H1 (cell line): Measurements from ENCODE around the gene GSG1L. TPM values are rescaled to one million over a fixed set of nuclear protein-coding genes. Genes with fewer than 3 reads are reported as not detected.

ENCODE experiments used
- CTCF ChIA-PET: fragments of 300-600 bp; sonication (Branson Sonifier 250); formaldehyde crosslinking; loops from one replicate; lab custom pipeline; 2021; ENCODE audit not compliant: partially characterized antibody; lab: Charles Lee
- POLR2A ChIA-PET: fragments of 300-600 bp; sonication (Branson Sonifier 250); formaldehyde crosslinking; loops from one replicate; lab custom pipeline; 2021; ENCODE audit warnings: inconsistent platforms; ENCODE audit not compliant: partially characterized antibody; lab: Charles Lee
- DNase-seq, 2 experiments: peaks; one replicate each; pipeline versions ENCODE4 v3.0.0 to v3.0.0-alpha.2; 2010 to 2022; ENCODE audit warnings: low spot score in 2 of 2, low read depth in 1 of 2, mixed read lengths in 1 of 2
- FAIRE-seq: peaks from 2 replicates; lab custom pipeline; 2011; peaks lifted over from hg19 to GRCh38; lab: Jason Lieb, UNC
- H2AFZ ChIP-seq: 2 replicates; pipeline ENCODE4 v1.8.1; 2012; ENCODE audit warnings: low read length, inconsistent platforms
- H2AK5ac ChIP-seq: 2 replicates; pipeline ENCODE4 v1.6.1; 2013; ENCODE audit warnings: low read depth, low read length
- H2BK120ac ChIP-seq: replicated peaks from 2 replicates; pipeline ENCODE3; 2013; ENCODE audit warnings: low read depth, low read length, inconsistent platforms
- H2BK12ac ChIP-seq: 2 replicates; pipeline ENCODE4 v1.6.1; 2013; ENCODE audit warnings: low read depth, low read length
- H2BK15ac ChIP-seq: 2 replicates; pipeline ENCODE4 v1.6.1; 2013; ENCODE audit warnings: low read length
- H2BK20ac ChIP-seq: 2 replicates; pipeline ENCODE4 v1.6.1; 2013; ENCODE audit warnings: low read length
- H2BK5ac ChIP-seq: 2 replicates; pipeline ENCODE4 v1.6.1; 2013; ENCODE audit warnings: low read depth, low read length
- H3K14ac ChIP-seq: 2 replicates; pipeline ENCODE4 v1.6.1; 2013; ENCODE audit warnings: inconsistent platforms; ENCODE audit not compliant: insufficient read length
- H3K18ac ChIP-seq: 2 replicates; pipeline ENCODE4 v1.6.1; 2013; ENCODE audit warnings: low read length; ENCODE audit errors: extremely low read depth
- H3K23ac ChIP-seq: 2 replicates; pipeline ENCODE4 v1.6.1; 2013; ENCODE audit warnings: inconsistent platforms; ENCODE audit not compliant: insufficient read length
- H3K23me2 ChIP-seq: 2 replicates; pipeline ENCODE4 v1.6.1; 2013; ENCODE audit warnings: low read depth, low read length
- H3K27ac ChIP-seq: 2 replicates; pipeline ENCODE4 v1.6.1; 2011; ENCODE audit warnings: low read depth, low read length, inconsistent platforms
- H3K27me3 ChIP-seq, 4 experiments: replicated peaks in 1 of 4; 1 replicate in 1 of 4; 2 replicates in 3 of 4; pipeline versions ENCODE4 v1.6.1 to v1.8.1; 2011 to 2013; ENCODE audit warnings: low read length in 3 of 4, mild to moderate bottlenecking in 3 of 4, inconsistent platforms in 2 of 4, mixed read lengths in 2 of 4, moderate library complexity in 1 of 4; ENCODE audit not compliant: control insufficient read depth in 3 of 4, insufficient read depth in 3 of 4; ENCODE audit errors: extremely low read depth in 1 of 4
- H3K36me3 ChIP-seq, 4 experiments: 2 replicates each; pipeline versions ENCODE4 v1.6.1 to v1.8.1; 2011 to 2013; ENCODE audit warnings: mild to moderate bottlenecking in 4 of 4, low read length in 3 of 4, moderate library complexity in 2 of 4, control low read depth in 1 of 4, inconsistent platforms in 1 of 4; ENCODE audit not compliant: insufficient read depth in 4 of 4, control insufficient read depth in 2 of 4
- H3K4ac ChIP-seq: replicated peaks from 2 replicates; pipeline ENCODE3; 2013; ENCODE audit warnings: low read length, low read depth, mixed read lengths, inconsistent platforms; ENCODE audit not compliant: insufficient read length
- H3K4me1 ChIP-seq, 4 experiments: replicated peaks in 1 of 4; 1 replicate in 1 of 4; 2 replicates in 3 of 4; pipeline versions ENCODE4 v1.6.1 to v1.8.1; 2011 to 2013; ENCODE audit warnings: low read length in 3 of 4, inconsistent platforms in 2 of 4, mixed read lengths in 1 of 4; ENCODE audit not compliant: insufficient read depth in 4 of 4, control insufficient read depth in 3 of 4
- H3K4me2 ChIP-seq, 2 experiments: 2 replicates each; pipeline versions ENCODE4 v1.6.1 to v1.8.1; 2011 to 2013; ENCODE audit warnings: low read depth in 2 of 2, low read length in 2 of 2, control low read depth in 1 of 2, inconsistent platforms in 1 of 2, mild to moderate bottlenecking in 1 of 2; ENCODE audit not compliant: insufficient read depth in 1 of 2
- H3K4me3 ChIP-seq, 4 experiments: fragments of 200-600, 300-600 bp in 1 of 4; sonication (generic), shearing (Covaris generic), sonication (Bioruptor Twin) in 1 of 4; 2 replicates each; pipeline versions ENCODE4 v1.5.1 to v1.8.1; 2011 to 2016; ENCODE audit warnings: low read length in 4 of 4, low read depth in 3 of 4, control low read depth in 2 of 4, inconsistent platforms in 2 of 4, mild to moderate bottlenecking in 2 of 4, mixed read lengths in 1 of 4, moderate library complexity in 1 of 4; ENCODE audit not compliant: insufficient read depth in 2 of 4; ENCODE audit errors: extremely low read depth in 1 of 4
- H3K56ac ChIP-seq: replicated peaks from 2 replicates; pipeline ENCODE3; 2013; ENCODE audit warnings: low read depth, mild to moderate bottlenecking, mixed read lengths, low read length, inconsistent platforms; ENCODE audit not compliant: insufficient read length
- H3K79me1 ChIP-seq: 2 replicates; pipeline ENCODE4 v1.6.1; 2013; ENCODE audit warnings: low read depth, low read length, control low read depth
- H3K79me2 ChIP-seq, 2 experiments: 2 replicates each; pipeline versions ENCODE4 v1.6.1 to v1.8.1; 2012 to 2013; ENCODE audit warnings: low read length in 2 of 2, mild to moderate bottlenecking in 2 of 2, inconsistent platforms in 1 of 2; ENCODE audit not compliant: insufficient read depth in 2 of 2, control insufficient read depth in 1 of 2
- H3K9ac ChIP-seq, 4 experiments: replicated peaks in 1 of 4; 1 replicate in 1 of 4; 2 replicates in 3 of 4; pipeline versions ENCODE4 v1.6.1 to v1.8.1; 2011 to 2013; ENCODE audit warnings: low read depth in 3 of 4, low read length in 3 of 4, control low read depth in 2 of 4, mild to moderate bottlenecking in 2 of 4, moderate library complexity in 2 of 4, inconsistent platforms in 1 of 4; ENCODE audit errors: extremely low read depth in 1 of 4
- H3K9me3 ChIP-seq, 2 experiments: 2 replicates each; pipeline versions ENCODE4 v1.6.1 to v1.8.1; 2012 to 2013; ENCODE audit warnings: mild to moderate bottlenecking in 2 of 2, moderate library complexity in 2 of 2, control low read depth in 1 of 2, inconsistent platforms in 1 of 2, low read depth in 1 of 2, low read length in 1 of 2, mixed read lengths in 1 of 2; ENCODE audit not compliant: insufficient read depth in 2 of 2
- H4K20me1 ChIP-seq, 2 experiments: replicated peaks in 1 of 2; 2 replicates each; pipeline versions ENCODE3 to v1.8.1; 2011 to 2013; ENCODE audit warnings: inconsistent platforms in 2 of 2, low read length in 2 of 2, mild to moderate bottlenecking in 1 of 2; ENCODE audit not compliant: insufficient read depth in 2 of 2, control insufficient read depth in 1 of 2
- H4K5ac ChIP-seq: 2 replicates; pipeline ENCODE4 v1.6.1; 2013; ENCODE audit warnings: low read length, low read depth, mixed read lengths, inconsistent platforms; ENCODE audit not compliant: insufficient read length
- H4K8ac ChIP-seq: 2 replicates; pipeline ENCODE4 v1.8.0; 2013; ENCODE audit warnings: mild to moderate bottlenecking, moderate library complexity, low read length, inconsistent platforms; ENCODE audit not compliant: insufficient read depth; ENCODE audit errors: extremely low read depth
- H4K91ac ChIP-seq: replicated peaks from 2 replicates; pipeline ENCODE3; 2013; ENCODE audit warnings: low read length, mixed read lengths, inconsistent platforms; ENCODE audit not compliant: insufficient read length
- CHD1 ChIP-seq: IDR thresholded peaks from 2 replicates; pipeline ENCODE4 v1.6.1; 2012; ENCODE audit warnings: low read depth, low read length, improper control_type of control experiment
- CREB1 ChIP-seq: IDR thresholded peaks from 2 replicates; pipeline ENCODE4 v1.6.1; 2012; ENCODE audit warnings: inconsistent platforms
- EP300 ChIP-seq, 2 experiments: IDR thresholded peaks; 1 replicate in 1 of 2; 2 replicates in 1 of 2; pipeline ENCODE4 v1.6.1; 2011 to 2012; ENCODE audit warnings: low read depth in 2 of 2, low read length in 2 of 2, mild to moderate bottlenecking in 2 of 2, borderline replicate concordance in 1 of 2, inconsistent platforms in 1 of 2, moderate library complexity in 1 of 2
- GABPA ChIP-seq: IDR thresholded peaks from 2 replicates; pipeline ENCODE4 v1.6.1; 2011; ENCODE audit warnings: mild to moderate bottlenecking, low read length, moderate library complexity, borderline replicate concordance; ENCODE audit not compliant: insufficient read depth
- JUND ChIP-seq: IDR thresholded peaks from 2 replicates; pipeline ENCODE4 v1.6.1; 2011; ENCODE audit warnings: mild to moderate bottlenecking, improper control_type of control experiment, low read length
- KDM4A ChIP-seq: IDR thresholded peaks from one replicate; pipeline ENCODE4 v1.7.1; 2012; ENCODE audit warnings: low read depth, mild to moderate bottlenecking, moderate library complexity, low read length, inconsistent platforms; ENCODE audit not compliant: severe bottlenecking
- POLR2A ChIP-seq, 2 experiments: IDR thresholded peaks; 1 replicate in 1 of 2; 2 replicates in 1 of 2; pipeline ENCODE4 v1.6.1; 2011; ENCODE audit warnings: low read depth in 2 of 2, low read length in 2 of 2, mild to moderate bottlenecking in 2 of 2; ENCODE audit errors: control extremely low read depth in 1 of 2
- POU5F1 ChIP-seq: IDR thresholded peaks from 2 replicates; pipeline ENCODE4 v1.6.1; 2011; ENCODE audit warnings: low read depth, mild to moderate bottlenecking, low read length, moderate library complexity
- RFX5 ChIP-seq: IDR thresholded peaks from 2 replicates; pipeline ENCODE4 v1.6.1; 2011; ENCODE audit warnings: low read depth, low read length, improper control_type of control experiment, borderline replicate concordance
- SIX5 ChIP-seq: IDR thresholded peaks from 2 replicates; pipeline ENCODE4 v1.6.1; 2011; ENCODE audit warnings: mild to moderate bottlenecking, low read depth, low read length
- SP1 ChIP-seq: IDR thresholded peaks from 2 replicates; pipeline ENCODE4 v1.6.1; 2011; ENCODE audit warnings: low read depth, low read length
- TCF12 ChIP-seq: IDR thresholded peaks from 2 replicates; pipeline ENCODE4 v1.6.1; 2011; ENCODE audit warnings: low read depth, mild to moderate bottlenecking, low read length
- YY1 ChIP-seq: IDR thresholded peaks from 2 replicates; pipeline ENCODE4 v1.6.1; 2011; ENCODE audit warnings: low read depth, mild to moderate bottlenecking, low read length
- WGBS, 2 experiments: shearing (Covaris generic) in 1 of 2; methylation state at CpG; one replicate each; pipeline versions ENCODE4 v1.1.6 to v1.1.7; 2013 to 2015; ENCODE audit warnings: low lambda C conversion rate in 2 of 2, mixed read lengths in 2 of 2, inconsistent platforms in 1 of 2, low coverage in 1 of 2, missing lambda C conversion rate in 1 of 2; ENCODE audit not compliant: insufficient replicate concordance in 2 of 2, insufficient coverage in 1 of 2, insufficient read length in 1 of 2; ENCODE audit errors: extremely low coverage in 1 of 2, missing lambda C conversion rate in 1 of 2; 5-methylcytosine and 5-hydroxymethylcytosine counted together
- polyA plus RNA-seq, 7 experiments: library from polyadenylated mRNA; depleted of rRNA in 3 of 7; stranded (reverse) in 5 of 7; unstranded in 2 of 7; fragments of >200 nt in 5 of 7; fragments of 200-250 nt in 2 of 7; gene quantifications; 1 replicate in 5 of 7; 2 replicates in 1 of 7; 4 replicates in 1 of 7; pipeline versions ENCODE4 v1.2.1 to v1.2.3, GENCODE V29; 2011 to 2013; ENCODE audit warnings: missing spikeins in 2 of 7, mixed read lengths in 2 of 7
- total RNA-seq: library from RNA; stranded (reverse); fragmentation: NEBNext Ultra II Directional; extraction: Animal tissue kit (Norgen Biotek cat#: 25700); gene quantifications from 2 replicates; pipeline ENCODE4 v1.2.1, GENCODE V29; 2021
- TF ChIP-seq, protein P1 (sequence below): IDR thresholded peaks from 2 replicates; pipeline ENCODE4 v1.6.1; 2011; ENCODE audit warnings: low read depth, mild to moderate bottlenecking, low read length; ENCODE audit not compliant: insufficient read depth

The GSG1L gene
- total and polyA plus RNA-seq, 2 of the 8 experiments (the other 6 are each of a cell fraction or from before 2014, with no cell fraction given) = 0.71 to 1.1 TPM

DNA sequence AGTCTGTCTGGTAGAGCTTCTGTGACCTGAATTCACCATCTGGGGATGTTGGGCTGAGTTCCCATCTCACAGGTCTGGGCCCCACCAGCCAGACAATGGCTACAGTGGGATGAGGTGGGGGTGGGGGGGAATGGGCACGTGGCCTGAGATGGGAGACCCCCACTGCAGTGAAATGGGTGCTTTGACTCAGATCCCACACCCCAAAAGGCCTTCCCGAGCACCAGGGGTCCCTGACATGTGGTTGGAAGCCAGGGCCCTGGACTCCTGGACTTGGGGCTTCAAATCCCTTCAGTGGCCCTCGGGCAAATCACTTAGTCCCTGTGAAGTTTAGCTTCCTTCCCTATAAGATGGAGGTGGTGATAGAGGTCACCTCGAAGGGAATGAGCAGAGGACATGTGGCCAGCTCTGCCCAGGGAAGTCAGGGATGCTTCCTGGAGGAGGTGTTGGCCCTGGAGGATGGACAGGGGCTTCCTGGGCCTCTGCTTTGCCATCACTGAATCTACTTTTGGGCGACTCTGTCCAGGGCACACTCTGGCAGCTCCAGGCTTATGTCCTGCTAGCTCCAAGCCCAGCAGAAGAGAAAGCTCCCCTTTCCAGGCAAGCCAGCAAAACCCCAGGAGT lies 295.4 kb downstream of the GSG1L start:
- CTCF ChIA-PET = interaction anchor here (1.1 to 3.7 kb wide), 6 partner anchors 12 to 99 kb away, joined by 3 to 19 read pairs (median 5); no protein-coding TSS in a partner anchor
- Histone ChIP-seq H2BK5ac (no peak overlapping the region), H4K5ac (no peak overlapping the region), H3K9ac (no peak overlapping the region), H3K23me2 (no peaks in the 10 kb centered on the region), H3K14ac (no peak overlapping the region), H3K36me3 (peaks cover 0 to 4% (median 0%) of the 10 kb centered on the region in 4 experiments; a peak in 3 of 8 replicates), H3K4me3 (no peak overlapping the region), H3K27ac (no peak overlapping the region), H3K4ac (no peak overlapping the region), H2BK20ac (no peak overlapping the region), H2AFZ (no peak overlapping the region), H3K79me1 (no peaks in the 10 kb centered on the region), H2BK15ac (no peak overlapping the region), H2AK5ac (no peak overlapping the region), H2BK12ac (no peak overlapping the region), H3K79me2 (no peaks in the 10 kb centered on the region), H3K4me2 (no peak overlapping the region), H3K4me1 (no peaks in the 10 kb centered on the region), H3K23ac (no peak overlapping the region), H4K8ac (no peak overlapping the region), H3K27me3 (no peaks in the 10 kb centered on the region), H4K91ac (no peak overlapping the region), H3K56ac (no peak overlapping the region), H3K18ac (no peak overlapping the region), H2BK120ac (no peak overlapping the region), H3K9me3 (peaks cover 4 to 8% of the 10 kb centered on the region in 2 experiments; a peak in 3 of 4 replicates), H4K20me1 (no peaks in the 10 kb centered on the region)
- DNase-seq (no peak), FAIRE-seq (no peak)
- POLR2A ChIA-PET = no interaction called here
- whole genome bisulfite sequencing, 2 experiments = 86% methylated on average over 4 of the region's 5 CpGs; no CpG with 5 or more reads in 1 of the 2 experiments
- TF ChIP-seq CREB1 = no peak
- no peak for TF ChIP-seq POLR2A (IDR thresholded peaks at IDR 0.05; ENCODE audit: control extremely low read depth in 1 of 2, low read depth in 2 of 2, low read length in 2 of 2)
- TF ChIP-seq KDM4A = no peak
- no peak for TF ChIP-seq GABPA
- TF ChIP-seq, protein P1, sequence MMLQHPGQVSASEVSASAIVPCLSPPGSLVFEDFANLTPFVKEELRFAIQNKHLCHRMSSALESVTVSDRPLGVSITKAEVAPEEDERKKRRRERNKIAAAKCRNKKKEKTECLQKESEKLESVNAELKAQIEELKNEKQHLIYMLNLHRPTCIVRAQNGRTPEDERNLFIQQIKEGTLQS = no peak
- no peak for TF ChIP-seq YY1
- no peak for TF ChIP-seq CHD1
- TF ChIP-seq TCF12 = no peak
- TF ChIP-seq RFX5 = no peak
- no peak for TF ChIP-seq JUND
- no peak for TF ChIP-seq EP300 (IDR thresholded peaks at IDR 0.05; ENCODE audit: borderline replicate concordance in 1 of 2, low read depth in 2 of 2, low read length in 2 of 2)
- no peak for TF ChIP-seq SP1
- no peak for TF ChIP-seq POU5F1
- TF ChIP-seq SIX5 = no peak
